ENCODE measurements around the gene EIF5A.

EIF5A gene

GRCh38 chr17:7313890-7314718, 6.7 kb downstream of the EIF5A start:
- Histone ChIP-seq H3K27ac (peak overlapping the region; percentile 86), H3K9me3 (ENCODE audit: severe bottlenecking) (no peaks in the 10 kb centered on the region), H3K36me3 (peaks cover 85% of the 10 kb centered on the region), H3K4me3 (ENCODE audit: low read depth, low read length) (peak overlapping the region; percentile 86), H3K27me3 (ENCODE audit: insufficient read depth, low read depth, severe bottlenecking) (no peaks in the 10 kb centered on the region)
- no peak for TF ChIP-seq CTCF (IDR thresholded peaks at IDR 0.05; ENCODE audit: low read depth, low read length)
- DNase-seq: no peak

- H3K36me3 ChIP-seq: peaks cover 77% of the 10 kb centered on the region
- DNase-seq: peak; percentile 90
Measured at GRCh38 chr17:7314719-7315569, 7.5 kb downstream of the EIF5A start, which contains the start of gene GPS2. GPS2 (minus strand) TSS chr17:7315360; CDS start chr17:7315052, 308 bp downstream.

GRCh38 chr17:7315570-7316235, 8.3 kb downstream of the EIF5A start:
- Histone ChIP-seq H3K36me3 (peaks cover 77% of the 10 kb centered on the region), H3K9me3 (ENCODE audit: severe bottlenecking) (no peaks in the 10 kb centered on the region), H3K27ac (peak overlapping the region; percentile 86), H3K27me3 (ENCODE audit: insufficient read depth, low read depth, severe bottlenecking) (no peaks in the 10 kb centered on the region), H3K4me3 (ENCODE audit: low read depth, low read length) (peak overlapping the region; percentile 86)
- TF ChIP-seq CTCF (IDR thresholded peaks at IDR 0.05; ENCODE audit: low read depth, low read length): no peak
- no peak for DNase-seq

More at GRCh38 chr17:7314719-7315569, 7.5 kb downstream of the EIF5A start, which contains the start of gene GPS2:
- H3K27ac ChIP-seq: peak within 1 kb of the TSS; percentile 86
- peak within 1 kb of the TSS; percentile 86 for H3K4me3 ChIP-seq (ENCODE audit: low read depth, low read length)
- no peaks in the 10 kb centered on the region for H3K27me3 ChIP-seq (ENCODE audit: insufficient read depth, low read depth, severe bottlenecking)
- TF ChIP-seq CTCF (IDR thresholded peaks at IDR 0.05; ENCODE audit: low read depth, low read length): no peak
- no peaks in the 10 kb centered on the region for H3K9me3 ChIP-seq (ENCODE audit: severe bottlenecking)

DNA sequence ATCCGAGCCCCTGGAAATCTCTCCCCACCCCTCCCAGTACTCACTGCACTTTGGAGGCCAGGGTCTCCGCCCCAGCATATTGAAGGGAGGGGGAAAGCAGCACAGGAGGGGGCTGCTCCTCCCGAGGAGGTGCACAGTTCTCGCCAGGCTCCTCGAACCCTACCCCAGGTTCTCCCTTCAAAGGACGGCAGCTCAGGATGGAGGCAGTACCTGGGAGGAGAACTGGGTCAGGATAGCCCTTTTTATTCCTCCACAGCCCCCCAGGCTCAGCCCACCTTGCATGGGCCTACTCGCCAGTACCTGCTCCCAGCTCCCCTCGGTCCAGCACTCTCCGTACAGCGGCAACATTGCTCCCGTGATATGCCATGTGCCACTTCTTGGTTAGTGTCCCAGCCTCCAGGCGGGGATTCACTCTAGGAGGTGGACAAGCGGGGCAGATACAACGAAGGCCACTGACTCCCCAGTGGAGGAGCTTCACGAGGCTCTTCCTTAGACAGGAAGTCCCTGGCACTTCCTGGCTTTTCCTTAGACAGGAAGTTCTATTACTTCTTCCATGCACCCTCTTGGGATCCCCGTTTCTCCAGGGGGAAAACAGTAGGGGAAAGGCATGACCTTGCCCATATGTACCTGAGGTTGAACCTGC, 9.9 kb downstream of the EIF5A start:
- no peak for TF ChIP-seq CTCF (IDR thresholded peaks at IDR 0.05; ENCODE audit: low read depth, low read length)
- no peaks in the 10 kb centered on the region for H3K9me3 ChIP-seq (ENCODE audit: severe bottlenecking)
- H3K36me3 ChIP-seq: peaks cover 80% of the 10 kb centered on the region
- H3K4me3 ChIP-seq (ENCODE audit: low read depth, low read length): no peak overlapping the region
- H3K27me3 ChIP-seq (ENCODE audit: insufficient read depth, low read depth, severe bottlenecking): no peaks in the 10 kb centered on the region
- H3K27ac ChIP-seq: no peak overlapping the region; the same call in 1 of the 2 replicates
- DNase-seq: no peak

DNA sequence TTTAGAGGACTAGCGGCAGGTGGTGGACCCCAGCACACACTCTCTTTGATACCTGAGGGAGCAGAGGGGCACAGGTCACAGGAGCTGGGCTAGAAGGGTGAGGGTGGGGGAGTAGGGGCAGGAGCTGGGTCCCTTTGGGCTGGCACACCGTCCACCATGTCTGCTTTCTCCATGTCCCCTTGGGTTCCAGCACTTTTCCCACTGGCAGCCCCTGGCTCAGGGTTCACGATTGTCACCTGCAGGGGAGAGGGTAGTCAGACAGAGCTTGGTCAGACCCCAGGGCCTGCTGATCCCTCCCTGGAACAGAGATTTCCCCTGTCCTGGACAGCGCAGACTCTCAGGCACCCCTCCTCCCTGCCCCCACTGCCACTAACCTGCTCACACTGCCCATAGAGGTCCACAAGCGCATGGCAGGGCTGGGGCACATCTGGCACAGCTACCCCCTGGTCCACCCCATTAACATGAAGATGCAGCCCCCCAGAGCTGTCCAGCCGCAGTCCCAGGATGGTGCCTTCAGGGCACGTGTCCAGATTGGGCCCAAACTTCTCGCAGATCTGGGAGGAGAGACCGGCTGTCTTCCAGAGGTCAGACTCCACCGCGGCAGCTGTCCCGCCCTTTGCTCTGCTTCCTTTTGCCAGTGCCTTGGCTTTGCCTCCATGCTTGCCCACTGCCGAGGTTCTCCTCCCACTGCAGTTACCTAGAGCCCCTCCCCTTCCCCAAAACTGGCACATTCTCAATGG, 10.9 kb downstream of the EIF5A start:
- no peak overlapping the region for H3K4me3 ChIP-seq (ENCODE audit: low read depth, low read length)
- H3K27me3 ChIP-seq (ENCODE audit: insufficient read depth, low read depth, severe bottlenecking): no peaks in the 10 kb centered on the region
- H3K36me3 ChIP-seq: peaks cover 80% of the 10 kb centered on the region
- H3K9me3 ChIP-seq (ENCODE audit: severe bottlenecking): no peaks in the 10 kb centered on the region
- no peak for TF ChIP-seq CTCF (IDR thresholded peaks at IDR 0.05; ENCODE audit: low read depth, low read length)
- no peak for DNase-seq
- no peak overlapping the region for H3K27ac ChIP-seq

Measured in WERI-Rb-1 (cell line).